ENCODE data around the gene GRID1.

The GRID1 gene

DNA sequence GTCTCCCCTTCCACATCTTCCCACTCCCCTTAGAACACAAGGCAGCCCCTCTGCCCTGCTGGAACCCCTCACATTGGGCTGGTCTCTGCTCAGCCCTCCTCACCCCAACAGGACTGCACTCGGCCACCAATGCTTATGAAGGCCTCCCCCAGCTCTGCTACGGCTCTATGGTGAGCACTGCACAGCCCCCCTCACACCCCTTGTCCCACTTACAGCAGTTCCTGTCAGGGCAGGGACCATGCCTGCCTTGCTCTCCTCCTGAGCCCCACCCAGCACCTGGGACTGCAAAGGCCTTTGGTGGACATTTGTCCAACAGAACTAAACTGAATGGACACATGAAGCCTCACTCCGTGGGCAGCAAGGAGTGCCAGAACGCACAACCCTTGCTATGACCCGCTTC is 171.9 kb downstream of the GRID1 start:
- H3K9me3 ChIP-seq, result no peaks in the 10 kb centered on the region
- TF ChIP-seq, protein P1, sequence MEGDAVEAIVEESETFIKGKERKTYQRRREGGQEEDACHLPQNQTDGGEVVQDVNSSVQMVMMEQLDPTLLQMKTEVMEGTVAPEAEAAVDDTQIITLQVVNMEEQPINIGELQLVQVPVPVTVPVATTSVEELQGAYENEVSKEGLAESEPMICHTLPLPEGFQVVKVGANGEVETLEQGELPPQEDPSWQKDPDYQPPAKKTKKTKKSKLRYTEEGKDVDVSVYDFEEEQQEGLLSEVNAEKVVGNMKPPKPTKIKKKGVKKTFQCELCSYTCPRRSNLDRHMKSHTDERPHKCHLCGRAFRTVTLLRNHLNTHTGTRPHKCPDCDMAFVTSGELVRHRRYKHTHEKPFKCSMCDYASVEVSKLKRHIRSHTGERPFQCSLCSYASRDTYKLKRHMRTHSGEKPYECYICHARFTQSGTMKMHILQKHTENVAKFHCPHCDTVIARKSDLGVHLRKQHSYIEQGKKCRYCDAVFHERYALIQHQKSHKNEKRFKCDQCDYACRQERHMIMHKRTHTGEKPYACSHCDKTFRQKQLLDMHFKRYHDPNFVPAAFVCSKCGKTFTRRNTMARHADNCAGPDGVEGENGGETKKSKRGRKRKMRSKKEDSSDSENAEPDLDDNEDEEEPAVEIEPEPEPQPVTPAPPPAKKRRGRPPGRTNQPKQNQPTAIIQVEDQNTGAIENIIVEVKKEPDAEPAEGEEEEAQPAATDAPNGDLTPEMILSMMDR (IDR thresholded peaks at IDR 0.05), result no peak
- H3K4me1 ChIP-seq, result no peaks in the 10 kb centered on the region
- H3K27me3 ChIP-seq, result no peaks in the 10 kb centered on the region
- H3K36me3 ChIP-seq, result no peaks in the 10 kb centered on the region
- intact Hi-C loops (cut with DNase I; ENCODE audit: low total_unique reads), result no loop called here
- DNase-seq, result peak in 1 of 2 donors; percentile 2
- H3K4me3 ChIP-seq, result no peak overlapping the region
- no peak overlapping the region for H3K27ac ChIP-seq

DNA sequence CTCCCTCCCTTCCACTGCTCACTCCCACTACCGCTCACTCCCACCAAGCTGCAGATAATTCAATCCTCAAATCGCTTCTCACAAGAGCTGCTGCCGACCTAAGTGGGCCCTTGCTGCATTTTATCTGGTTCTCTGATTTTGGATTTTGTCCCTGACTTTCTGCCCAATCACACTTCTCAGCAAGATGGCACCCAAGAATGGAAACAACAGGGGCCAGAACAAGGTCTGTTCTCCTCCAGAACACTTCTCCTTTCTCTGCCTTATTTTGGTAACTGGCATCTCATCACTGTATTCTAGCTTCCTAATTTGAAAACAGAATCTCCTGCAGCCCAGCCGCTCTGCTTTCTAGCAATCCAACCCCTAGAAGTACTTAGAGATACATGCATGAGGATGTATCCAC is 172.8 kb downstream of the GRID1 start:
- TF ChIP-seq, protein P1 (IDR thresholded peaks at IDR 0.05), result no peak
- Histone ChIP-seq H3K27me3 (no peaks in the 10 kb centered on the region), H3K36me3 (no peaks in the 10 kb centered on the region), H3K4me1 (no peaks in the 10 kb centered on the region), H3K4me3 (no peak overlapping the region), H3K27ac (no peak overlapping the region), H3K9me3 (no peaks in the 10 kb centered on the region)
- intact Hi-C loops (cut with DNase I; ENCODE audit: low total_unique reads), result no loop called here
- peak in 1 of 2 donors; percentile 5 for DNase-seq

DNA sequence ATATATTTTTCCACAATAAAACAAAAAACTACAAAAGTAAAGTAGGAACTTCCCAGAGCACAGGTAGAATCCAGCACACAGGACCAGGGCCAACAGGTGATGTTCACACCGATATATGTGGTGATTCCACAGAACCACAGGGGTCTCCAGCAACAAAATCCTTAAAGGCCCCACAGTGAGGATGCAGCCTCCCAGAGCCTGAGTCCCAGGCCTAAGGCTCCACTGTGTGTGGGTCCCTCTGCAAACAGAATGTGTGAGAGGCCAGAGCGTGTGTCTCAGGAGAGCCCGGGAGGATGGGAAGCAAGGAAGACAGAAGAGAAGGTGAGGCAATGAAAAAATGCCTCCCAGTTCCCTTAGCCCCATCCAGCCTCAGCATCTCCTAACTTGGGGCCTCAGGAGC is 173.9 kb downstream of the GRID1 start:
- H3K4me3 ChIP-seq, result no peak overlapping the region
- no peaks in the 10 kb centered on the region for H3K36me3 ChIP-seq
- no peaks in the 10 kb centered on the region for H3K27me3 ChIP-seq
- peaks cover 0 to 6% (median 0%) of the 10 kb centered on the region in 4 donors for H3K4me1 ChIP-seq
- TF ChIP-seq, protein P1 (IDR thresholded peaks at IDR 0.05), result no peak
- peak in 1 of 2 donors; percentile 9 for DNase-seq
- H3K9me3 ChIP-seq, result no peaks in the 10 kb centered on the region
- intact Hi-C loops (cut with DNase I; ENCODE audit: low total_unique reads), result no loop called here
- no peak overlapping the region for H3K27ac ChIP-seq

DNA sequence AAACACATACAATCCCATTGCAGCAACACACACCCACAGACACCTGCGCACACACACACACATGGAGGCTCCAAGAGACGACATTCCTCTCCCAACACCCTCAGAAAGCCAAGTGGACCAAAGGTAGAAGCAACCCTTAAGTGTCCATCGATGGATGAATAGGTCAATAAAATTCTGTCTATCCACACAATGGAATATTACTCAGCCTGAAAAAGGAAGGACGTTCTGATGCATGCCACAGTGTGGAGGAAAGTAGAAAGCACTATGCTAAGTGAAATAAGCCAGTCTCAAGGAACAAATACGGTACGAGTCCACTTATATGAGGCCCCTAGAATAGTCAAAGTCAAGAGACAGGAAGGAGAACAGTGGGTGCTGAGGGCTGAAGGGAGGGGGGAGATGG is 174.4 kb downstream of the GRID1 start:
- peak in 1 of 2 donors; percentile 2 for DNase-seq
- intact Hi-C loops (cut with DNase I; ENCODE audit: low total_unique reads), result no loop called here

DNA sequence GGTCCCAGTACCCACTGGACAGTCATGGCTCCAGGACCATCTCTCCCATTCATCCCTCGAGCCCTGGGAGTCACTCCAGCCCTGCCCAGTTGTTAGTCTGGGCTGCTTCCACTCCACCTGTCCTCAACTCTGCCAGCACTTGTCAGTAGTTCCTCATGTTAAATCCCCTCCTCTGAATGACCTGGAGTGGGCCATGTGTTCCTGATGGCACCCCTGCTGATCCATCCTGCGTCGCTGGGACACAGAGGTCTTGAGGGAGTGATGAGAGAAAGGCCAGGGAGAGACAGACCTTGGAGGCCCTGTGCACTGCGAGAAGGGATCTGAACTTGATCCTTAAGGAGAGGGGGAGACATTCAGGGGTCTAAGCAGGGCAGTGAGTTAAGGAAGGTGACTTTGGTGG is 174.9 kb downstream of the GRID1 start:
- Histone ChIP-seq H3K36me3 (no peaks in the 10 kb centered on the region), H3K4me3 (no peak overlapping the region), H3K9me3 (no peaks in the 10 kb centered on the region), H3K27ac (no peak overlapping the region), H3K27me3 (no peaks in the 10 kb centered on the region), H3K4me1 (peaks cover 0 to 6% (median 0%) of the 10 kb centered on the region in 4 donors)
- peak in 1 of 2 donors; percentile 5 for DNase-seq
- intact Hi-C loops (cut with DNase I; ENCODE audit: low total_unique reads), result no loop called here
- TF ChIP-seq, protein P1 (IDR thresholded peaks at IDR 0.05), result no peak

More for the DNA sequence above, 174.4 kb downstream of the GRID1 start:
- Histone ChIP-seq H3K27me3 (no peaks in the 10 kb centered on the region), H3K27ac (no peak overlapping the region), H3K9me3 (no peaks in the 10 kb centered on the region), H3K4me1 (peaks cover 0 to 6% (median 0%) of the 10 kb centered on the region in 4 donors), H3K4me3 (no peak overlapping the region), H3K36me3 (no peaks in the 10 kb centered on the region)
- TF ChIP-seq, protein P1 (IDR thresholded peaks at IDR 0.05), result no peak

DNA sequence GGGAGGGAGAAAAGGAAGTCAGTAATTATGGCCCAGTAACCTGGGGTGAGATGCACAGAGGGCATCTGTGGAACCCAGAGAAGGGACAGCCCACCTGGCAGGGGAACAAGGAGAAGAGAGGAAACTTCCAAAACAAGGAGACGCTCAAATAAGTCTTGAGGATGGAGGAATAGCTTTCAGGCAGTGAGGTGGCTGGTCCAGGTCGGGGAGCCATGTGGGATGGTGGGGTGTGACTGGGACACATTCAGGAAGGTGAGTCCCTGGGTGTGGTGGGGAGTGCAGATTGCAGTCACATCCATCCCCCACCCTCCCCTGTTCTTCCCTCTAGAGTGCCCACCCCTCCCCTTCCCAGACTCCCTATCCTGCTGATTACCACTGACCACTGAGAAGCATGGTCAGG is 175.4 kb downstream of the GRID1 start:
- Histone ChIP-seq H3K36me3 (no peaks in the 10 kb centered on the region), H3K4me3 (no peak overlapping the region), H3K27ac (no peak overlapping the region), H3K9me3 (no peaks in the 10 kb centered on the region), H3K27me3 (no peaks in the 10 kb centered on the region), H3K4me1 (peaks cover 0 to 6% (median 0%) of the 10 kb centered on the region in 4 donors)
- intact Hi-C loops (cut with DNase I; ENCODE audit: low total_unique reads), result no loop called here
- DNase-seq, result peak in 1 of 2 donors; percentile 12
- TF ChIP-seq, protein P1 (IDR thresholded peaks at IDR 0.05), result no peak
